PC-3 (cell line): Measurements from ENCODE around the gene AGBL1.

Experiments
- EZH2 ChIP-seq: fragments of 300-600 bp; sonication (generic); IDR thresholded peaks from one replicate; pipeline ENCODE4 v1.6.1; 2017; ENCODE audit warnings: antibody characterized with exemption, mild to moderate bottlenecking, low read length; ENCODE audit not compliant: unreplicated experiment
- TF ChIP-seq, protein P1 (sequence below): fragments of 300-600 bp; sonication (generic); conservative IDR thresholded peaks from 2 replicates; pipeline ENCODE4 v1.5.1; 2017; ENCODE audit warnings: antibody characterized with exemption, low read depth, mild to moderate bottlenecking, low read length

GRCh38 chr15:86384186-86384585 is 304.5 kb downstream of the AGBL1 start:
- TF ChIP-seq, protein P1, sequence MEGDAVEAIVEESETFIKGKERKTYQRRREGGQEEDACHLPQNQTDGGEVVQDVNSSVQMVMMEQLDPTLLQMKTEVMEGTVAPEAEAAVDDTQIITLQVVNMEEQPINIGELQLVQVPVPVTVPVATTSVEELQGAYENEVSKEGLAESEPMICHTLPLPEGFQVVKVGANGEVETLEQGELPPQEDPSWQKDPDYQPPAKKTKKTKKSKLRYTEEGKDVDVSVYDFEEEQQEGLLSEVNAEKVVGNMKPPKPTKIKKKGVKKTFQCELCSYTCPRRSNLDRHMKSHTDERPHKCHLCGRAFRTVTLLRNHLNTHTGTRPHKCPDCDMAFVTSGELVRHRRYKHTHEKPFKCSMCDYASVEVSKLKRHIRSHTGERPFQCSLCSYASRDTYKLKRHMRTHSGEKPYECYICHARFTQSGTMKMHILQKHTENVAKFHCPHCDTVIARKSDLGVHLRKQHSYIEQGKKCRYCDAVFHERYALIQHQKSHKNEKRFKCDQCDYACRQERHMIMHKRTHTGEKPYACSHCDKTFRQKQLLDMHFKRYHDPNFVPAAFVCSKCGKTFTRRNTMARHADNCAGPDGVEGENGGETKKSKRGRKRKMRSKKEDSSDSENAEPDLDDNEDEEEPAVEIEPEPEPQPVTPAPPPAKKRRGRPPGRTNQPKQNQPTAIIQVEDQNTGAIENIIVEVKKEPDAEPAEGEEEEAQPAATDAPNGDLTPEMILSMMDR = no peak
- no peak for TF ChIP-seq EZH2
